ENCODE results near the gene STPG2. TPM values are rescaled to one million over a fixed set of nuclear protein-coding genes. Genes with fewer than 3 reads are reported as not detected.

STPG2 gene
- total and polyA plus RNA-seq, 10 of the 15 experiments (the other 5 are each of a cell fraction or from before 2014, with no cell fraction given): 0.13 to 0.24 TPM; not detected in 8

- ATAC-seq (no peak; the same call in 1 of the 3 replicates), DNase-seq (ENCODE audit: low read depth, low spot score) (no peak), FAIRE-seq (no peak)
- intact Hi-C loops (cut with micrococcal nuclease; ENCODE audit: unreplicated experiment): loop anchor here (10.0 kb wide), 3 partner anchors 516 to 1256 kb away; no protein-coding TSS in a partner anchor
- no peak overlapping the region for H3K4me2 ChIP-seq (ENCODE audit: control insufficient read depth, insufficient read depth)
- no peak overlapping the region for H3K4me3 ChIP-seq
- no peak overlapping the region for H2AFZ ChIP-seq (ENCODE audit: control insufficient read depth, low read depth, low read length)
- H3K27me3 ChIP-seq (replicated peaks in 1 of 2; ENCODE audit: control insufficient read depth in 2 of 2, insufficient read depth in 2 of 2, low read length in 1 of 2): no peaks in the 10 kb centered on the region; a peak in 1 of 4 replicates
- CTCF ChIA-PET: interaction anchor here (0.7 to 2.6 kb wide), 6 partner anchors 10 to 1701 kb away, joined by 3 to 11 read pairs (median 4); no protein-coding TSS in a partner anchor
- no peaks in the 10 kb centered on the region for H3K79me2 ChIP-seq (ENCODE audit: control insufficient read depth, insufficient read depth, low read length)
- no peaks in the 10 kb centered on the region for H4K20me1 ChIP-seq (ENCODE audit: control insufficient read depth, insufficient read depth)
- no peak overlapping the region for H3K9ac ChIP-seq (ENCODE audit: control insufficient read depth, insufficient read depth, low read length)
- BruUV-seq (replicated peaks): no TSS peak
- no peaks in the 10 kb centered on the region for H3K36me3 ChIP-seq (ENCODE audit: control insufficient read depth in 2 of 2, insufficient read depth in 2 of 2, low read length in 1 of 2)
- POLR2A ChIA-PET: no interaction called here
- SMC1A ChIA-PET (ENCODE audit: uncharacterized antibody, unreplicated experiment): interaction anchor here (0.8 to 0.9 kb wide), 2 partner anchors 229 to 1314 kb away, joined by 3 read pairs; no protein-coding TSS in a partner anchor
- in situ Hi-C loops (cut with MboI): loop anchor here (10.0 kb wide), 1 partner anchor 906 kb away; no protein-coding TSS in a partner anchor
- no peaks in the 10 kb centered on the region; the same call in 1 of the 2 replicates for H3K4me1 ChIP-seq (ENCODE audit: control insufficient read depth, insufficient read depth, low read length)
- no peak overlapping the region for H3K27ac ChIP-seq (ENCODE audit: control insufficient read depth, insufficient read depth)
- no peak for TF ChIP-seq EGR1 (IDR thresholded peaks at IDR 0.05; ENCODE audit: borderline replicate concordance in 1 of 2, low read depth in 2 of 2, low read length in 2 of 2)
- TF ChIP-seq ZBED1 (IDR thresholded peaks at IDR 0.05; ENCODE audit: borderline replicate concordance): no peak
- no peak for TF ChIP-seq YY1 (IDR thresholded peaks at IDR 0.05; ENCODE audit: low read depth, low read length)
- TF ChIP-seq ZNF622 (IDR thresholded peaks at IDR 0.05): no peak
- TF ChIP-seq PKNOX1 (IDR thresholded peaks at IDR 0.05): no peak
- TF ChIP-seq MXI1 (IDR thresholded peaks at IDR 0.05; ENCODE audit: low read depth, low read length): no peak
- no peak for TF ChIP-seq BCL3 (IDR thresholded peaks at IDR 0.05; ENCODE audit: borderline replicate concordance, insufficient read depth, low read depth, low read length, poor library complexity, severe bottlenecking)
- TF ChIP-seq KAT2A (conservative IDR thresholded peaks at IDR 0.05; ENCODE audit: control insufficient read depth, low read depth, low read length): no peak
- TF ChIP-seq EZH2 (IDR thresholded peaks at IDR 0.05; ENCODE audit: borderline replicate concordance, control insufficient read depth, low read depth, low read length): no peak
- TF ChIP-seq SMAD1 (IDR thresholded peaks at IDR 0.05; ENCODE audit: low read depth, partially characterized antibody): no peak
- TF ChIP-seq TCF12 (IDR thresholded peaks at IDR 0.05; ENCODE audit: low read depth, low read length): no peak
- RAD21 ChIA-PET (ENCODE audit: unreplicated experiment): interaction anchor here (1.1 to 1.2 kb wide), 2 partner anchors 114 to 319 kb away, joined by 4 read pairs; no protein-coding TSS in a partner anchor
- peaks cover 3% of the 10 kb centered on the region; the same call in 2 of the 3 replicates for H3K9me3 ChIP-seq (replicated peaks; ENCODE audit: control insufficient read depth, insufficient read depth, low read length)
These were observed 5.6 kb upstream of the STPG2 start for GRCh38 chr4:98148856-98149255.
